HepG2 (cell line): ENCODE measurements around the gene HDGFL2. TPM values are rescaled to one million over a fixed set of nuclear protein-coding genes. Genes with fewer than 3 reads are reported as not detected.

Source experiments
- KDM1A ChIP-seq: IDR thresholded peaks from 2 replicates; pipeline ENCODE4 v1.6.1; 2016; ENCODE audit warnings: missing compliant biosample characterization
- MIER2 ChIP-seq: IDR thresholded peaks from 2 replicates; pipeline ENCODE4 v1.6.1; 2016; ENCODE audit warnings: missing biosample characterization, missing genetic modification reagents
- ONECUT2 ChIP-seq: sonication (generic); formaldehyde crosslinking; IDR thresholded peaks from 2 replicates; pipeline ENCODE4 v1.4.0; 2020; ENCODE audit warnings: missing genetic modification reagents
- PAWR ChIP-seq: sonication (generic); formaldehyde crosslinking; IDR thresholded peaks from 2 replicates; pipeline ENCODE4 v1.4.0; 2020; ENCODE audit warnings: missing genetic modification reagents, mild to moderate bottlenecking, borderline replicate concordance
- PITX1 ChIP-seq: sonication (generic); formaldehyde crosslinking; IDR thresholded peaks from 2 replicates; pipeline ENCODE4 v1.5.1; 2020; ENCODE audit warnings: mild to moderate bottlenecking, missing genetic modification reagents
- SMARCE1 ChIP-seq: fragments of 450-650 bp; IDR thresholded peaks from 2 replicates; pipeline ENCODE4 v1.6.1; 2017; ENCODE audit warnings: borderline replicate concordance
- STAT5B ChIP-seq: sonication (generic); formaldehyde crosslinking; IDR thresholded peaks from 2 replicates; pipeline ENCODE4 v1.4.0; 2020; ENCODE audit warnings: missing genetic modification reagents
- ZNF12 ChIP-seq: sonication (generic); formaldehyde crosslinking; IDR thresholded peaks from 2 replicates; pipeline ENCODE4 v1.5.0; 2020; ENCODE audit warnings: missing genetic modification reagents
- ZNF317 ChIP-seq: sonication (generic); formaldehyde crosslinking; IDR thresholded peaks from 2 replicates; pipeline ENCODE4 v1.5.0; 2020; ENCODE audit warnings: mild to moderate bottlenecking, missing genetic modification reagents
- ZNF350 ChIP-seq: sonication (generic); formaldehyde crosslinking; IDR thresholded peaks from 2 replicates; pipeline ENCODE4 v1.4.0; 2020; ENCODE audit warnings: mild to moderate bottlenecking, low read depth, missing genetic modification reagents, borderline replicate concordance
- ZNF543 ChIP-seq: sonication (generic); formaldehyde crosslinking; IDR thresholded peaks from 2 replicates; pipeline ENCODE4 v1.4.0; 2020; ENCODE audit warnings: mild to moderate bottlenecking, missing genetic modification reagents
- ZNF713 ChIP-seq: sonication (generic); formaldehyde crosslinking; IDR thresholded peaks from 2 replicates; pipeline ENCODE4 v1.4.0; 2020; ENCODE audit warnings: mild to moderate bottlenecking, missing genetic modification reagents
- polyA plus RNA-seq, 8 experiments: library from polyadenylated mRNA; depleted of rRNA in 3 of 8; stranded (reverse) in 7 of 8; unstranded in 1 of 8; fragments of >200 nt; fragmentation: Illumina TruSeq in 4 of 8; extraction: Trizol in 4 of 8; gene quantifications; 2 replicates each; pipeline versions ENCODE4 v1.2.1 to v1.2.3, GENCODE V29; 2011 to 2016; ENCODE audit warnings: low read depth in 4 of 8, missing spikeins in 1 of 8, mixed read lengths in 1 of 8; ENCODE audit not compliant: insufficient read depth in 1 of 8
- total RNA-seq, 5 experiments: library from RNA; depleted of rRNA; stranded (reverse); fragments of >200 nt; fragmentation: Illumina TruSeq; extraction: Trizol; gene quantifications; 2 replicates each; pipeline ENCODE4 v1.2.3, GENCODE V29; 2016; ENCODE audit warnings: low read depth in 1 of 5
- TF ChIP-seq, protein P1 (sequence below): sonication (generic); formaldehyde crosslinking; IDR thresholded peaks from 2 replicates; pipeline ENCODE4 v1.5.1; 2020; ENCODE audit warnings: missing genetic modification reagents, mild to moderate bottlenecking, borderline replicate concordance
- TF ChIP-seq, protein P2 (sequence below): sonication (generic); formaldehyde crosslinking; IDR thresholded peaks from 2 replicates; pipeline ENCODE4 v1.4.0; 2020; ENCODE audit warnings: mild to moderate bottlenecking, missing genetic modification reagents
- TF ChIP-seq, protein P3 (sequence below): sonication (generic); formaldehyde crosslinking; IDR thresholded peaks from 2 replicates; pipeline ENCODE4 v1.5.1; 2020; ENCODE audit warnings: mild to moderate bottlenecking, missing genetic modification reagents
- TF ChIP-seq, protein P4 (sequence below): sonication (generic); formaldehyde crosslinking; IDR thresholded peaks from 2 replicates; pipeline ENCODE4 v1.9.0; 2021; ENCODE audit warnings: missing genetic modification reagents, mild to moderate bottlenecking, borderline replicate concordance
- TF ChIP-seq, protein P5 (sequence below): sonication (generic); formaldehyde crosslinking; conservative IDR thresholded peaks from 2 replicates; pipeline ENCODE4 v1.8.1; 2023; ENCODE audit warnings: missing genetic modification reagents

HDGFL2 gene
- total and polyA plus RNA-seq, 2 of the 13 experiments (the other 11 are each of a cell fraction or from before 2014, with no cell fraction given), result 20.0 to 51.1 TPM

DNA sequence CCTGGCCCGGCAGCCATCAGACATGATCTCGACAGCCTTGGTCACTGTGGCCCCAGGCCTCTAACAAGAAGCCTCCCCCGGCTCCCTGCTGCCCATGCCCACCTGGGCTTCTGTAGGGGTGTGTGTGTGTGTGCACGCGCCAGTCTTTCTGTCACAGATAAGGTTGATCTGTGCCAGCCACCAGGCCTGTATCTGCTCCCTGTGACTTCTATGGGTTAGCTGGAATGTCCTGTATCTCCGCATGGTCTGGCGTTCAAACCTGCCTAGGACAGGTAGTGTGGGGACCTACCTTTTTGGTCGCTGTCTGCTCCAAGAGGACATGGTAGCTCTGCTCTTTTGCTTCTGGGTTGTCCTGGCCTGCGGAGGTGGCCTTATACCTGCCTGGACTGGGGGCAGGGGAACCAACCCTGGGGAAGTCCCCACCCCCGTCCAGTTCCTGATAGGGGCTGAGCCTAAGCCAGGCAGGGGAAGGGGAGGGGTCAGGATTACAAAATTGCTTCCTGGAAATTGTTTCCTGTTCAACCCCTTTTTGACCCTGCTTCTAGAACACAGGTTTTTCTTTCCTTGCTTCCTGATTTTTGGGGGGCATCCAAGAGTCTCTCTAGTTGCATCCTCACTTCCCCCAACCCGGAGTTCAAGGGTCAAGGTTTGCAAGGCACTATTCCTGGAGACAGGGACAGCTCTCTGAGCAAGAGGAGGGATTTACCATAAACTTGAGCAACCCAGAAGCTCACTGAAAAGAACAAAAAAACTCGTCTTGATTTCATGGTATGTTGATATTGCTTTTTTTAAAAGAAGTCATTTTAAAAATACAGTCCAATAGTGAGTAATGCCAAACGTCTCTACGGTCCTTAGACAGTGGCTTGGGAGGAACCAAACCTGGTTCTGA lies 67.8 kb downstream of the HDGFL2 start, which contains the start of gene LRG1 (continued):
- TF ChIP-seq ZNF317 (CRISPR knock-in tag) (no peak), PITX1 (peak; percentile 77), ZNF543 (no peak), ZNF713 (CRISPR knock-in tag) (no peak), MIER2 (CRISPR knock-in tag) (no peak), ZNF12 (no peak), PAWR (CRISPR knock-in tag) (no peak), STAT5B (no peak), KDM1A (CRISPR knock-in tag) (no peak), ONECUT2 (CRISPR knock-in tag) (no peak), SMARCE1 (no peak), ZNF350 (CRISPR knock-in tag) (no peak; the same call in none of the 2 replicates)
- TF ChIP-seq, protein P1, sequence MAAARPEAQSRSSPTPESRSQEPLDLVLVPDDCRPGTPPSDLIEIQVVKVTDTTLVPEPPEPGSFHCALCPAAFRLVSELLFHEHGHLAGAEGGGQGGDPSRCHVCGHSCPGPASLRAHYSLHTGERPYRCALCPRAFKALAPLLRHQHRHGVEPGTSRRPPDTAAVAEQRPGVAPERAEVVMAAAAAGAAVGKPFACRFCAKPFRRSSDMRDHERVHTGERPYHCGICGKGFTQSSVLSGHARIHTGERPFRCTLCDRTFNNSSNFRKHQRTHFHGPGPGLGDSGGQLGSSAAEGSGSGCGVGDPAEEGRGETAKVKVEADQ (CRISPR knock-in tag), result no peak
- TF ChIP-seq, protein P2, sequence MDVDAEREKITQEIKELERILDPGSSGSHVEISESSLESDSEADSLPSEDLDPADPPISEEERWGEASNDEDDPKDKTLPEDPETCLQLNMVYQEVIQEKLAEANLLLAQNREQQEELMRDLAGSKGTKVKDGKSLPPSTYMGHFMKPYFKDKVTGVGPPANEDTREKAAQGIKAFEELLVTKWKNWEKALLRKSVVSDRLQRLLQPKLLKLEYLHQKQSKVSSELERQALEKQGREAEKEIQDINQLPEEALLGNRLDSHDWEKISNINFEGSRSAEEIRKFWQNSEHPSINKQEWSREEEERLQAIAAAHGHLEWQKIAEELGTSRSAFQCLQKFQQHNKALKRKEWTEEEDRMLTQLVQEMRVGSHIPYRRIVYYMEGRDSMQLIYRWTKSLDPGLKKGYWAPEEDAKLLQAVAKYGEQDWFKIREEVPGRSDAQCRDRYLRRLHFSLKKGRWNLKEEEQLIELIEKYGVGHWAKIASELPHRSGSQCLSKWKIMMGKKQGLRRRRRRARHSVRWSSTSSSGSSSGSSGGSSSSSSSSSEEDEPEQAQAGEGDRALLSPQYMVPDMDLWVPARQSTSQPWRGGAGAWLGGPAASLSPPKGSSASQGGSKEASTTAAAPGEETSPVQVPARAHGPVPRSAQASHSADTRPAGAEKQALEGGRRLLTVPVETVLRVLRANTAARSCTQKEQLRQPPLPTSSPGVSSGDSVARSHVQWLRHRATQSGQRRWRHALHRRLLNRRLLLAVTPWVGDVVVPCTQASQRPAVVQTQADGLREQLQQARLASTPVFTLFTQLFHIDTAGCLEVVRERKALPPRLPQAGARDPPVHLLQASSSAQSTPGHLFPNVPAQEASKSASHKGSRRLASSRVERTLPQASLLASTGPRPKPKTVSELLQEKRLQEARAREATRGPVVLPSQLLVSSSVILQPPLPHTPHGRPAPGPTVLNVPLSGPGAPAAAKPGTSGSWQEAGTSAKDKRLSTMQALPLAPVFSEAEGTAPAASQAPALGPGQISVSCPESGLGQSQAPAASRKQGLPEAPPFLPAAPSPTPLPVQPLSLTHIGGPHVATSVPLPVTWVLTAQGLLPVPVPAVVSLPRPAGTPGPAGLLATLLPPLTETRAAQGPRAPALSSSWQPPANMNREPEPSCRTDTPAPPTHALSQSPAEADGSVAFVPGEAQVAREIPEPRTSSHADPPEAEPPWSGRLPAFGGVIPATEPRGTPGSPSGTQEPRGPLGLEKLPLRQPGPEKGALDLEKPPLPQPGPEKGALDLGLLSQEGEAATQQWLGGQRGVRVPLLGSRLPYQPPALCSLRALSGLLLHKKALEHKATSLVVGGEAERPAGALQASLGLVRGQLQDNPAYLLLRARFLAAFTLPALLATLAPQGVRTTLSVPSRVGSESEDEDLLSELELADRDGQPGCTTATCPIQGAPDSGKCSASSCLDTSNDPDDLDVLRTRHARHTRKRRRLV, result no peak
- TF ChIP-seq, protein P3, sequence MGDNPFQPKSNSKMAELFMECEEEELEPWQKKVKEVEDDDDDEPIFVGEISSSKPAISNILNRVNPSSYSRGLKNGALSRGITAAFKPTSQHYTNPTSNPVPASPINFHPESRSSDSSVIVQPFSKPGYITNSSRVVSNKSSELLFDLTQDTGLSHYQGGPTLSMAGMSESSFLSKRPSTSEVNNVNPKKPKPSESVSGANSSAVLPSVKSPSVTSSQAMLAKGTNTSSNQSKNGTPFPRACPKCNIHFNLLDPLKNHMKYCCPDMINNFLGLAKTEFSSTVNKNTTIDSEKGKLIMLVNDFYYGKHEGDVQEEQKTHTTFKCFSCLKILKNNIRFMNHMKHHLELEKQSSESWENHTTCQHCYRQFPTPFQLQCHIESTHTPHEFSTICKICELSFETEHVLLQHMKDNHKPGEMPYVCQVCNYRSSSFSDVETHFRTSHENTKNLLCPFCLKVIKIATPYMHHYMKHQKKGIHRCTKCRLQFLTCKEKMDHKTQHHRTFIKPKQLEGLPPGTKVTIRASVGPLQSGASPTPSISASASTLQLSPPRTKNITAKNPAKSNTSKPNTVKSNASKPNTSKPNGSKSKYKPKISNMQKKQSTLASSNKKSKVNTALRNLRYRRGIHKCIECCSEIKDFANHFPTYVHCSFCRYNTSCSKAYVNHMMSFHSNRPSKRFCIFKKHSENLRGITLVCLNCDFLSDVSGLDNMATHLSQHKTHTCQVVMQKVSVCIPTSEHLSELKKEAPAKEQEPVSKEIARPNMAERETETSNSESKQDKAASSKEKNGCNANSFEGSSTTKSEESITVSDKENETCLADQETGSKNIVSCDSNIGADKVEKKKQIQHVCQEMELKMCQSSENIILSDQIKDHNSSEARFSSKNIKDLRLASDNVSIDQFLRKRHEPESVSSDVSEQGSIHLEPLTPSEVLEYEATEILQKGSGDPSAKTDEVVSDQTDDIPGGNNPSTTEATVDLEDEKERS (CRISPR knock-in tag), result 0 out of 2 replicates have a peak, but pooled peaks have one; percentile 29
- TF ChIP-seq, protein P4, sequence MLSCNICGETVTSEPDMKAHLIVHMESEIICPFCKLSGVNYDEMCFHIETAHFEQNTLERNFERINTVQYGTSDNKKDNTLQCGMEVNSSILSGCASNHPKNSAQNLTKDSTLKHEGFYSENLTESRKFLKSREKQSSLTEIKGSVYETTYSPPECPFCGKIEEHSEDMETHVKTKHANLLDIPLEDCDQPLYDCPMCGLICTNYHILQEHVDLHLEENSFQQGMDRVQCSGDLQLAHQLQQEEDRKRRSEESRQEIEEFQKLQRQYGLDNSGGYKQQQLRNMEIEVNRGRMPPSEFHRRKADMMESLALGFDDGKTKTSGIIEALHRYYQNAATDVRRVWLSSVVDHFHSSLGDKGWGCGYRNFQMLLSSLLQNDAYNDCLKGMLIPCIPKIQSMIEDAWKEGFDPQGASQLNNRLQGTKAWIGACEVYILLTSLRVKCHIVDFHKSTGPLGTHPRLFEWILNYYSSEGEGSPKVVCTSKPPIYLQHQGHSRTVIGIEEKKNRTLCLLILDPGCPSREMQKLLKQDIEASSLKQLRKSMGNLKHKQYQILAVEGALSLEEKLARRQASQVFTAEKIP (CRISPR knock-in tag), result no peak
- TF ChIP-seq, protein P5, sequence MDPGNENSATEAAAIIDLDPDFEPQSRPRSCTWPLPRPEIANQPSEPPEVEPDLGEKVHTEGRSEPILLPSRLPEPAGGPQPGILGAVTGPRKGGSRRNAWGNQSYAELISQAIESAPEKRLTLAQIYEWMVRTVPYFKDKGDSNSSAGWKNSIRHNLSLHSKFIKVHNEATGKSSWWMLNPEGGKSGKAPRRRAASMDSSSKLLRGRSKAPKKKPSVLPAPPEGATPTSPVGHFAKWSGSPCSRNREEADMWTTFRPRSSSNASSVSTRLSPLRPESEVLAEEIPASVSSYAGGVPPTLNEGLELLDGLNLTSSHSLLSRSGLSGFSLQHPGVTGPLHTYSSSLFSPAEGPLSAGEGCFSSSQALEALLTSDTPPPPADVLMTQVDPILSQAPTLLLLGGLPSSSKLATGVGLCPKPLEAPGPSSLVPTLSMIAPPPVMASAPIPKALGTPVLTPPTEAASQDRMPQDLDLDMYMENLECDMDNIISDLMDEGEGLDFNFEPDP (CRISPR knock-in tag), result no peak
